ENCODE data around the gene PRPF40B. TPM values are rescaled to one million over a fixed set of nuclear protein-coding genes. Genes with fewer than 3 reads are reported as not detected.

The PRPF40B gene
- total RNA-seq, 4 donors from 2014 or later, result 3.4 to 10.1 (median 6.7) TPM

GRCh38 chr12:49583366-49584094, 39.8 kb upstream of the PRPF40B start:
- TF ChIP-seq CTCF (IDR thresholded peaks at IDR 0.05; ENCODE audit: low read depth), result no peak

GRCh38 chr12:49584591-49584990, 38.8 kb upstream of the PRPF40B start:
- TF ChIP-seq CTCF (IDR thresholded peaks at IDR 0.05; ENCODE audit: low read depth), result no peak

- TF ChIP-seq CTCF (IDR thresholded peaks at IDR 0.05; ENCODE audit: low read depth), result no peak
Measured at GRCh38 chr12:49585477-49586459, 37.6 kb upstream of the PRPF40B start.

- TF ChIP-seq CTCF (IDR thresholded peaks at IDR 0.05; ENCODE audit: low read depth), result no peak
Measured at GRCh38 chr12:49587174-49587908, 36.0 kb upstream of the PRPF40B start.

GRCh38 chr12:49588281-49588680, 35.1 kb upstream of the PRPF40B start:
- no peak for TF ChIP-seq CTCF (IDR thresholded peaks at IDR 0.05; ENCODE audit: low read depth)

- TF ChIP-seq CTCF (IDR thresholded peaks at IDR 0.05; ENCODE audit: low read depth), result no peak
Measured at GRCh38 chr12:49588721-49589516, 34.4 kb upstream of the PRPF40B start.
